ENCODE results near the gene AAK1. TPM values are rescaled to one million over a fixed set of nuclear protein-coding genes. Genes with fewer than 3 reads are reported as not detected.
A peak's percentile ranks its signal among the peaks of the same experiment; 100 is the strongest.

Gene AAK1
- total and polyA plus RNA-seq, 10 of the 15 experiments (the other 5 are each of a cell fraction or from before 2014, with no cell fraction given) = 2.9 to 41.4 (median 17.5) TPM

DNA sequence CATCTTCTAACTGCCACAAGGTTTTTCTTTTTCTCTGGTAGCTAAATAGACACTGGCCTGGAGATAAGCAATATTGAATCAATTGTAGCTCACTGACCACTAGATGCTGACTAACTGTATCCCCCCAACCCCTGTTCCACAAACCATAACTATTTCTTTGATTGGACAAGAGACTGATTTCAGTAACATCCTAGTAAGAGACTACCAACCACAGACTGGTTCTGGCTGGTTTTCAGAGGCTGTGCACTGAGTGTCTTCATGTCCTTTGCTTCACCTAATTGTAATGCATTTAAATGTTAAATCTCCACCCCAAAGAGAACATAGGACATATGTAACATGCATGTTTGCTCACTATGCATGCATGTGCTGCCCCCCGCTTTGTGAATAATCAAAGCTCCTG is 3.2 kb upstream of the AAK1 start:
- POLR2A ChIA-PET = interaction anchor here (0.8 to 3.1 kb wide), 3 partner anchors 34 to 156 kb away, joined by 3 to 12 read pairs (median 3); no protein-coding TSS in a partner anchor
- RAD21 ChIA-PET (ENCODE audit: unreplicated experiment) = interaction anchor here (0.7 to 4.5 kb wide), 8 partner anchors 8 to 422 kb away, joined by 3 to 28 read pairs (median 4); no protein-coding TSS in a partner anchor
- Histone ChIP-seq H2AFZ (ENCODE audit: control insufficient read depth, low read depth, low read length) (peak overlapping the region; percentile 24; the same call in 1 of the 2 replicates), H3K79me2 (ENCODE audit: control insufficient read depth, insufficient read depth, low read length) (peaks cover 32% of the 10 kb centered on the region), H3K9me3 (replicated peaks; ENCODE audit: control insufficient read depth, insufficient read depth, low read length) (peaks cover 2% of the 10 kb centered on the region; the same call in 1 of the 3 replicates), H3K4me3 (no peak overlapping the region), H3K27me3 (replicated peaks in 1 of 2; ENCODE audit: control insufficient read depth in 2 of 2, insufficient read depth in 2 of 2, low read length in 1 of 2) (no peaks in the 10 kb centered on the region), H3K4me2 (ENCODE audit: control insufficient read depth, insufficient read depth) (peak overlapping the region; percentile 94; the same call in 1 of the 2 replicates), H4K20me1 (ENCODE audit: control insufficient read depth, insufficient read depth) (no peaks in the 10 kb centered on the region), H3K4me1 (ENCODE audit: control insufficient read depth, insufficient read depth, low read length) (peaks cover 31% of the 10 kb centered on the region), H3K36me3 (ENCODE audit: control insufficient read depth in 2 of 2, insufficient read depth in 2 of 2, low read length in 1 of 2) (no peaks in the 10 kb centered on the region), H3K9ac (ENCODE audit: control insufficient read depth, insufficient read depth, low read length) (no peak overlapping the region), H3K27ac (ENCODE audit: control insufficient read depth, insufficient read depth) (peak overlapping the region; percentile 94)
- 96% methylated on average over 1 of the region's 1 CpG for WGBS (ENCODE audit: insufficient coverage, insufficient replicate concordance, low lambda C conversion rate, missing lambda C conversion rate)
- TF ChIP-seq STAT3 (IDR thresholded peaks at IDR 0.05; ENCODE audit: low read depth, low read length) = no peak
- no peak for TF ChIP-seq BACH1 (IDR thresholded peaks at IDR 0.05; ENCODE audit: borderline replicate concordance)
- TF ChIP-seq ZSCAN29 (IDR thresholded peaks at IDR 0.05) = no peak
- no peak for TF ChIP-seq FOXK2 (IDR thresholded peaks at IDR 0.05)
- TF ChIP-seq, protein P1, sequence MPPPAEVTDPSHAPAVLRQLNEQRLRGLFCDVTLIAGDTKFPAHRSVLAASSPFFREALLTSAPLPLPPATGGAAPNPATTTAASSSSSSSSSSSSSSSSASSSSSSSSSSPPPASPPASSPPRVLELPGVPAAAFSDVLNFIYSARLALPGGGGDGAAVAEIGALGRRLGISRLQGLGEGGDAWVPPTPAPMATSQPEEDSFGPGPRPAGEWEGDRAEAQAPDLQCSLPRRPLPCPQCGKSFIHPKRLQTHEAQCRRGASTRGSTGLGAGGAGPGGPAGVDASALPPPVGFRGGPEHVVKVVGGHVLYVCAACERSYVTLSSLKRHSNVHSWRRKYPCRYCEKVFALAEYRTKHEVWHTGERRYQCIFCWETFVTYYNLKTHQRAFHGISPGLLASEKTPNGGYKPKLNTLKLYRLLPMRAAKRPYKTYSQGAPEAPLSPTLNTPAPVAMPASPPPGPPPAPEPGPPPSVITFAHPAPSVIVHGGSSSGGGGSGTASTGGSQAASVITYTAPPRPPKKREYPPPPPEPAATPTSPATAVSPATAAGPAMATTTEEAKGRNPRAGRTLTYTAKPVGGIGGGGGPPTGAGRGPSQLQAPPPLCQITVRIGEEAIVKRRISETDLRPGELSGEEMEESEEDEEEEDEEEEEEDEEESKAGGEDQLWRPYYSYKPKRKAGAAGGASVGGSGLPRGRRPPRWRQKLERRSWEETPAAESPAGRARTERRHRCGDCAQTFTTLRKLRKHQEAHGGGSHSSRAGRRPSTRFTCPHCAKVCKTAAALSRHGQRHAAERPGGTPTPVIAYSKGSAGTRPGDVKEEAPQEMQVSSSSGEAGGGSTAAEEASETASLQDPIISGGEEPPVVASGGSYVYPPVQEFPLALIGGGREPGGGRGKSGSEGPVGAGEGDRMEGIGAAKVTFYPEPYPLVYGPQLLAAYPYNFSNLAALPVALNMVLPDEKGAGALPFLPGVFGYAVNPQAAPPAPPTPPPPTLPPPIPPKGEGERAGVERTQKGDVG (CRISPR knock-in tag; IDR thresholded peaks at IDR 0.05) = no peak
- ATAC-seq (no peak), FAIRE-seq (no peak), DNase-seq (ENCODE audit: low read depth, low spot score) (no peak)
- in situ Hi-C loops (cut with MboI) = no loop called here
- intact Hi-C loops (cut with micrococcal nuclease; ENCODE audit: unreplicated experiment) = loop anchor here (5.0 to 10.0 kb wide), 3 partner anchors 181 to 1272 kb away; partner anchors contain the start of genes GFPT1 and GMCL1
- CTCF ChIA-PET = interaction anchor here (1.1 to 4.3 kb wide), 5 partner anchors 9 to 82 kb away, joined by 3 to 44 read pairs (median 4); no protein-coding TSS in a partner anchor
- SMC1A ChIA-PET (ENCODE audit: uncharacterized antibody, unreplicated experiment) = interaction anchor here (0.9 to 4.5 kb wide), 7 partner anchors 12 to 86 kb away, joined by 3 to 25 read pairs (median 10); no protein-coding TSS in a partner anchor
- BruUV-seq (replicated peaks) = no TSS peak

All from GM12878 (cell line).